ENCODE measurements around the gene TNNT2. TPM values are rescaled to one million over a fixed set of nuclear protein-coding genes. Genes with fewer than 3 reads are reported as not detected.

Gene TNNT2
- total RNA-seq, 1 donor from 2014 or later, result 6.1 TPM

DNA sequence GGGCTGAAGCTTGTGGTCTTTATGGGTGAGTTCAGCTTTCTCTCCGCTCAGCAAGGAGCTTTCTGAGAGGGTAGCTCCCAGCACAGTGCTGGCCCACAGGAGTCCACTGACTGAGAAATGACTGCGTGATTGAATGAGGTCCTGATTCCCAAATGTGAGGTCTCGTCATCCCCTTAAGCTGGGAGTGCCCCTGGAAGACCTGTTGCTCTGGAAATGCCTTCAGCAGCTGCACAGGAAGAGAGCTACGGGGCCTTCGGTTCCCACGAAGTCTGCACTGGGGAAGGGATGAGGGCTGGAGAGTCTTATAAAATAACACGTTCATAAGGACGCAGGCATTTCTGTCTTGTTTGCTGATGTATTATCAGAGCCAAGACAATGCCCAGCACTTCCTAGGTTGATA is 14.0 kb downstream of the TNNT2 start:
- Histone ChIP-seq H3K4me1 (ENCODE audit: insufficient read depth, low read length) (no peaks in the 10 kb centered on the region), H2AFZ (ENCODE audit: low read depth, low read length) (no peak overlapping the region), H3K27me3 (ENCODE audit: insufficient read depth, low read length) (peaks cover 14% of the 10 kb centered on the region), H4K20me1 (ENCODE audit: insufficient read depth, low read length) (no peaks in the 10 kb centered on the region), H3K27ac (ENCODE audit: low read depth, low read length) (no peak overlapping the region), H3K9ac (ENCODE audit: low read length) (no peak overlapping the region), H3K4me2 (ENCODE audit: low read length) (no peak overlapping the region), H3K36me3 (ENCODE audit: insufficient read depth, low read length) (no peaks in the 10 kb centered on the region), H3K79me2 (ENCODE audit: insufficient read depth, low read length) (no peaks in the 10 kb centered on the region), H3K4me3 (ENCODE audit: insufficient read depth, low read depth, low read length) (no peak overlapping the region), H3K9me3 (ENCODE audit: insufficient read depth, low read depth, low read length) (no peaks in the 10 kb centered on the region)
- peaks cover 10% of the 10 kb centered on the region for H3K4me1 Mint-ChIP-seq (ENCODE audit: low read depth, unreplicated experiment)
- peaks cover 2% of the 10 kb centered on the region for H3K9me3 Mint-ChIP-seq (ENCODE audit: unreplicated experiment)
- no peak overlapping the region for H3K4me3 Mint-ChIP-seq (ENCODE audit: unreplicated experiment)
- H3K27ac Mint-ChIP-seq (ENCODE audit: unreplicated experiment), result no peak overlapping the region
- H3K36me3 Mint-ChIP-seq (ENCODE audit: low read depth, unreplicated experiment), result peaks cover 4% of the 10 kb centered on the region
- TF ChIP-seq, protein P1, sequence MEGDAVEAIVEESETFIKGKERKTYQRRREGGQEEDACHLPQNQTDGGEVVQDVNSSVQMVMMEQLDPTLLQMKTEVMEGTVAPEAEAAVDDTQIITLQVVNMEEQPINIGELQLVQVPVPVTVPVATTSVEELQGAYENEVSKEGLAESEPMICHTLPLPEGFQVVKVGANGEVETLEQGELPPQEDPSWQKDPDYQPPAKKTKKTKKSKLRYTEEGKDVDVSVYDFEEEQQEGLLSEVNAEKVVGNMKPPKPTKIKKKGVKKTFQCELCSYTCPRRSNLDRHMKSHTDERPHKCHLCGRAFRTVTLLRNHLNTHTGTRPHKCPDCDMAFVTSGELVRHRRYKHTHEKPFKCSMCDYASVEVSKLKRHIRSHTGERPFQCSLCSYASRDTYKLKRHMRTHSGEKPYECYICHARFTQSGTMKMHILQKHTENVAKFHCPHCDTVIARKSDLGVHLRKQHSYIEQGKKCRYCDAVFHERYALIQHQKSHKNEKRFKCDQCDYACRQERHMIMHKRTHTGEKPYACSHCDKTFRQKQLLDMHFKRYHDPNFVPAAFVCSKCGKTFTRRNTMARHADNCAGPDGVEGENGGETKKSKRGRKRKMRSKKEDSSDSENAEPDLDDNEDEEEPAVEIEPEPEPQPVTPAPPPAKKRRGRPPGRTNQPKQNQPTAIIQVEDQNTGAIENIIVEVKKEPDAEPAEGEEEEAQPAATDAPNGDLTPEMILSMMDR (IDR thresholded peaks at IDR 0.05; ENCODE audit: insufficient read depth, low read depth, low read length), result no peak
- no peak for TF ChIP-seq EZH2 (IDR thresholded peaks at IDR 0.05; ENCODE audit: insufficient read depth, low read length)
- peaks cover 49% of the 10 kb centered on the region for H3K27me3 Mint-ChIP-seq (ENCODE audit: low read depth, unreplicated experiment)
- DNase-seq (ENCODE audit: low read depth) (no peak), FAIRE-seq (no peak)

DNA sequence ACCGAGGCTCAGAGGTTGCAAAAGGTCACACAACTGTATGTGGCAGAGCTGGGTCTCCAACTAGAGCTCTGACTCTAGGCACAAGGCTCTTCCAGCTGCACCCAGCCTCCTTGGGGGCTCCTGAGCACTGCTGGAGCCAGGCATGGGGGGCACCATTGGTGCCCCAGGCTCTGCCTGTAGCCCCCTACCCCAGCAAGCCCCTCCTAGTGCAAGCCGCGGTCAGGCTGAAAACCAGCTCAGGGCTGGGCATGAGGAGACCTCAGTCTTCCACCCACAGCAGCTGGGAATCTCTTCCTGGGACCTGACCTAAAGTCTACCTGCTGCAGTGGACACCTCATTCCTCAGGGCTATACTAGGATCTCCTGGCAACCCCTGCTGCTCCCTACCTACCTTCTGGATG is 14.6 kb downstream of the TNNT2 start:
- Mint-ChIP-seq H3K9me3 (ENCODE audit: unreplicated experiment) (no peaks in the 10 kb centered on the region), H3K36me3 (ENCODE audit: low read depth, unreplicated experiment) (peaks cover 2% of the 10 kb centered on the region)

More for the DNA sequence above, 14.6 kb downstream of the TNNT2 start:
- no peak overlapping the region for H3K27ac ChIP-seq (ENCODE audit: low read depth, low read length)
- peaks cover 13% of the 10 kb centered on the region for H3K4me1 Mint-ChIP-seq (ENCODE audit: low read depth, unreplicated experiment)
- H2AFZ ChIP-seq (ENCODE audit: low read depth, low read length), result no peak overlapping the region
- no peak overlapping the region for H3K4me3 ChIP-seq (ENCODE audit: insufficient read depth, low read depth, low read length)
- H3K79me2 ChIP-seq (ENCODE audit: insufficient read depth, low read length), result no peaks in the 10 kb centered on the region
- no peaks in the 10 kb centered on the region for H3K36me3 ChIP-seq (ENCODE audit: insufficient read depth, low read length)
- no peaks in the 10 kb centered on the region for H3K9me3 ChIP-seq (ENCODE audit: insufficient read depth, low read depth, low read length)
- no peak overlapping the region for H3K4me2 ChIP-seq (ENCODE audit: low read length)
- H3K4me3 Mint-ChIP-seq (ENCODE audit: unreplicated experiment), result no peak overlapping the region
- FAIRE-seq, result no peak
- no peaks in the 10 kb centered on the region for H4K20me1 ChIP-seq (ENCODE audit: insufficient read depth, low read length)
- no peaks in the 10 kb centered on the region for H3K4me1 ChIP-seq (ENCODE audit: insufficient read depth, low read length)
- DNase-seq (ENCODE audit: low read depth), result no peak
- no peak for TF ChIP-seq EZH2 (IDR thresholded peaks at IDR 0.05; ENCODE audit: insufficient read depth, low read length)
- TF ChIP-seq, protein P1 (IDR thresholded peaks at IDR 0.05; ENCODE audit: insufficient read depth, low read depth, low read length), result no peak
- no peak overlapping the region for H3K27ac Mint-ChIP-seq (ENCODE audit: unreplicated experiment)
- no peak overlapping the region for H3K9ac ChIP-seq (ENCODE audit: low read length)
- peaks cover 47% of the 10 kb centered on the region for H3K27me3 Mint-ChIP-seq (ENCODE audit: low read depth, unreplicated experiment)
- H3K27me3 ChIP-seq (ENCODE audit: insufficient read depth, low read length), result peaks cover 14% of the 10 kb centered on the region
